Measurements from ENCODE around the gene IFIT2. TPM values are rescaled to one million over a fixed set of nuclear protein-coding genes. Genes with fewer than 3 reads are reported as not detected.

The IFIT2 gene
- polyA plus RNA-seq, 1 of the 3 experiments (the other 2 are of a cell fraction) = 0.99 TPM

- Histone ChIP-seq H3K9ac (peak overlapping the region; percentile 62), H3F3A (replicated peaks; ENCODE audit: insufficient read depth) (peaks cover 31% of the 10 kb centered on the region), H3K4me2 (peak overlapping the region; percentile 63), H3K9me3 (no peaks in the 10 kb centered on the region), H2AFZ (ENCODE audit: low read depth) (peak overlapping the region; percentile 69), H3K79me2 (ENCODE audit: insufficient read depth) (no peaks in the 10 kb centered on the region), H3K36me3 (replicated peaks in 1 of 2; ENCODE audit: control insufficient read depth in 1 of 2, insufficient read depth in 2 of 2, low read length in 1 of 2) (no peaks in the 10 kb centered on the region), H3K27ac (ENCODE audit: low read depth in 2 of 2, low read length in 1 of 2) (peak overlapping the region; percentile 95 to 97), H3K4me1 (ENCODE audit: control insufficient read depth in 1 of 2, insufficient read depth in 2 of 2, low read depth in 1 of 2, low read length in 1 of 2) (peaks cover 37 to 44% of the 10 kb centered on the region in 2 experiments), H3K9me2 (no peaks in the 10 kb centered on the region), H3K27me3 (ENCODE audit: insufficient read depth) (no peaks in the 10 kb centered on the region), H4K20me1 (ENCODE audit: insufficient read depth) (no peaks in the 10 kb centered on the region), H3K4me3 (ENCODE audit: low read depth in 2 of 2, low read length in 1 of 2) (peak overlapping the region in 1 of 2 experiments; percentile 38; a peak in 2 of 4 replicates)
- ChIA-PET CTCF (interaction anchor here (0.8 to 1.3 kb wide), 3 partner anchors 11 to 285 kb away, joined by 3 to 8 read pairs (median 4); no protein-coding TSS in a partner anchor), POLR2A (interaction anchor here (1.0 kb wide), 1 partner anchor 26 kb away, joined by 3 read pairs; the partner anchor contains the start of gene LIPA)
- DNase-seq = peak; percentile 34
- 7% methylated on average over 1 of the region's 1 CpG for WGBS (ENCODE audit: low lambda C conversion rate)
- TF ChIP-seq, protein P1, sequence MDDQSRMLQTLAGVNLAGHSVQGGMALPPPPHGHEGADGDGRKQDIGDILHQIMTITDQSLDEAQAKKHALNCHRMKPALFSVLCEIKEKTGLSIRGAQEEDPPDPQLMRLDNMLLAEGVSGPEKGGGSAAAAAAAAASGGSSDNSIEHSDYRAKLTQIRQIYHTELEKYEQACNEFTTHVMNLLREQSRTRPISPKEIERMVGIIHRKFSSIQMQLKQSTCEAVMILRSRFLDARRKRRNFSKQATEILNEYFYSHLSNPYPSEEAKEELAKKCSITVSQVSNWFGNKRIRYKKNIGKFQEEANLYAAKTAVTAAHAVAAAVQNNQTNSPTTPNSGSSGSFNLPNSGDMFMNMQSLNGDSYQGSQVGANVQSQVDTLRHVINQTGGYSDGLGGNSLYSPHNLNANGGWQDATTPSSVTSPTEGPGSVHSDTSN (IDR thresholded peaks at IDR 0.05) = peak; percentile 76
- peak; percentile 35; the same call in 1 of the 2 replicates for TF ChIP-seq FOXM1 (IDR thresholded peaks at IDR 0.05; ENCODE audit: low read depth)
- no peak for TF ChIP-seq GABPA (IDR thresholded peaks at IDR 0.05; ENCODE audit: low read depth)
- TF ChIP-seq RCOR1 (IDR thresholded peaks at IDR 0.05; ENCODE audit: low read length) = peak; percentile 36; the same call in 1 of the 2 replicates
- peak; percentile 22; the same call in 1 of the 2 replicates for TF ChIP-seq TAF1 (IDR thresholded peaks at IDR 0.05; ENCODE audit: borderline replicate concordance, low read depth, low read length)
- 0 out of 2 replicates have a peak, but pooled peaks have one; percentile 11 for TF ChIP-seq REST (IDR thresholded peaks at IDR 0.05; ENCODE audit: low read depth, low read length)
- TF ChIP-seq SIN3A (IDR thresholded peaks at IDR 0.05; ENCODE audit: borderline replicate concordance, low read depth, low read length) = 0 out of 2 replicates have a peak, but pooled peaks have one; percentile 57
- TF ChIP-seq JUND (IDR thresholded peaks at IDR 0.05) = peak; percentile 94
- TF ChIP-seq, protein P2, sequence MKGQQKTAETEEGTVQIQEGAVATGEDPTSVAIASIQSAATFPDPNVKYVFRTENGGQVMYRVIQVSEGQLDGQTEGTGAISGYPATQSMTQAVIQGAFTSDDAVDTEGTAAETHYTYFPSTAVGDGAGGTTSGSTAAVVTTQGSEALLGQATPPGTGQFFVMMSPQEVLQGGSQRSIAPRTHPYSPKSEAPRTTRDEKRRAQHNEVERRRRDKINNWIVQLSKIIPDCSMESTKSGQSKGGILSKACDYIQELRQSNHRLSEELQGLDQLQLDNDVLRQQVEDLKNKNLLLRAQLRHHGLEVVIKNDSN (IDR thresholded peaks at IDR 0.05; ENCODE audit: borderline replicate concordance, low read depth) = no peak
- TF ChIP-seq, protein P3, sequence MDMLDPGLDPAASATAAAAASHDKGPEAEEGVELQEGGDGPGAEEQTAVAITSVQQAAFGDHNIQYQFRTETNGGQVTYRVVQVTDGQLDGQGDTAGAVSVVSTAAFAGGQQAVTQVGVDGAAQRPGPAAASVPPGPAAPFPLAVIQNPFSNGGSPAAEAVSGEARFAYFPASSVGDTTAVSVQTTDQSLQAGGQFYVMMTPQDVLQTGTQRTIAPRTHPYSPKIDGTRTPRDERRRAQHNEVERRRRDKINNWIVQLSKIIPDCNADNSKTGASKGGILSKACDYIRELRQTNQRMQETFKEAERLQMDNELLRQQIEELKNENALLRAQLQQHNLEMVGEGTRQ (IDR thresholded peaks at IDR 0.05; ENCODE audit: borderline replicate concordance, low read depth, low read length) = no peak
- TF ChIP-seq GATA2 (CRISPR knock-in tag; IDR thresholded peaks at IDR 0.05) = peak; percentile 68
- peak; percentile 92 for TF ChIP-seq FOSL2 (IDR thresholded peaks at IDR 0.05; ENCODE audit: borderline replicate concordance, low read depth)
- no peak for TF ChIP-seq YY1 (IDR thresholded peaks at IDR 0.05; ENCODE audit: low read depth)
- peak; percentile 88 for TF ChIP-seq TCF12 (IDR thresholded peaks at IDR 0.05)
- peak; percentile 62; the same call in 1 of the 2 replicates for TF ChIP-seq MAX (IDR thresholded peaks at IDR 0.05; ENCODE audit: low read depth)
- TF ChIP-seq CHD2 (IDR thresholded peaks at IDR 0.05; ENCODE audit: low read length, partially characterized antibody) = peak; percentile 57
- peak; percentile 87 for TF ChIP-seq TEAD4 (IDR thresholded peaks at IDR 0.05; ENCODE audit: borderline replicate concordance, insufficient read depth)
- no peak for TF ChIP-seq NRF1 (IDR thresholded peaks at IDR 0.05; ENCODE audit: low read depth, low read length)
- TF ChIP-seq MXI1 (IDR thresholded peaks at IDR 0.05; ENCODE audit: low read depth, low read length) = no peak
- TF ChIP-seq, protein P4, sequence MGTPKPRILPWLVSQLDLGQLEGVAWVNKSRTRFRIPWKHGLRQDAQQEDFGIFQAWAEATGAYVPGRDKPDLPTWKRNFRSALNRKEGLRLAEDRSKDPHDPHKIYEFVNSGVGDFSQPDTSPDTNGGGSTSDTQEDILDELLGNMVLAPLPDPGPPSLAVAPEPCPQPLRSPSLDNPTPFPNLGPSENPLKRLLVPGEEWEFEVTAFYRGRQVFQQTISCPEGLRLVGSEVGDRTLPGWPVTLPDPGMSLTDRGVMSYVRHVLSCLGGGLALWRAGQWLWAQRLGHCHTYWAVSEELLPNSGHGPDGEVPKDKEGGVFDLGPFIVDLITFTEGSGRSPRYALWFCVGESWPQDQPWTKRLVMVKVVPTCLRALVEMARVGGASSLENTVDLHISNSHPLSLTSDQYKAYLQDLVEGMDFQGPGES (IDR thresholded peaks at IDR 0.05; ENCODE audit: low read depth, low read length) = no peak
- TF ChIP-seq MEF2A (IDR thresholded peaks at IDR 0.05; ENCODE audit: borderline replicate concordance, low read depth) = peak; percentile 57; the same call in 1 of the 2 replicates
- TF ChIP-seq SMC3 (IDR thresholded peaks at IDR 0.05; ENCODE audit: low read depth, low read length) = peak; percentile 7; the same call in 1 of the 2 replicates
- TF ChIP-seq RFX5 (IDR thresholded peaks at IDR 0.05; ENCODE audit: low read length) = no peak
- no peak for TF ChIP-seq EZH2phosphoT487 (IDR thresholded peaks at IDR 0.05; ENCODE audit: borderline replicate concordance, low read depth)
- peak; percentile 95 for TF ChIP-seq NFIC (IDR thresholded peaks at IDR 0.05; ENCODE audit: borderline replicate concordance)
Observed at GRCh38 chr10:89278034-89278535, 23.8 kb upstream of the IFIT2 start.
